Measurements from ENCODE around the gene SH3RF3. TPM values are rescaled to one million over a fixed set of nuclear protein-coding genes. Genes with fewer than 3 reads are reported as not detected.

The SH3RF3 gene
- polyA plus RNA-seq, 4 donors, result 4.8 to 5.7 (median 5.1) TPM

DNA sequence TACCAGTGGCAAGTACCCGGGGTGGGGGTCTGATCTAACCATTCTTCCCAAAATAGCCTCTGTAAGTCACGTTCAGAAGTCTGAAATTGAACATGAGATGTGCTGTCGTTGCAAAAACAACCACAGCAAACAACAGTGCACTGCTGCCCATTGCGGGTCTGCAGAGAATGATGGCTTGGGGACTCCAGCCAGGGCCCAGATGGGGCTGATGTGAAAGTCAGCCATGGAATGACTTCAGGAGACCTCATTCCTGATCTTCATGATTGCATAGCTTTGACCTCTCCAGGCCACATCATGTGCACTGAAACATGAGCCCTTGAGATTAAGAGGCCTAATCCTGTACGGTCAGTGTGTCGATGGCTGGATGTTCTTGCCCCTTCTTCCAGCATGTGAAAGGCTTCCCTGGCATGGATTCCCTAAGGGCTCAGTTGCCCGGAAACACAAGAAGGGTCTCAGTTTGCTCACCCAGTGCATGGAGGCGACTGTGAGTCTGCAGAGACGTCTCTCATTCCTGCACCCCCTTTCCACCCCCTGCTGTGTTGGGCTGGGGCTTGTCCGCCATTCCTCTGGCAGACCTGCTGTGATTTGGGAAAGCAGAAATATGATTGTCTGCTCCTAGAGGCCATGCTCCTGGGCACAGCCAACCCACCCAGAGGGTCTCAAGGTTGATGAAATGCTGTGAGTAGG lies 293.2 kb downstream of the SH3RF3 start:
- DNase-seq (ENCODE audit: low read depth in 4 of 4, low spot score in 3 of 4), result no peak

DNA sequence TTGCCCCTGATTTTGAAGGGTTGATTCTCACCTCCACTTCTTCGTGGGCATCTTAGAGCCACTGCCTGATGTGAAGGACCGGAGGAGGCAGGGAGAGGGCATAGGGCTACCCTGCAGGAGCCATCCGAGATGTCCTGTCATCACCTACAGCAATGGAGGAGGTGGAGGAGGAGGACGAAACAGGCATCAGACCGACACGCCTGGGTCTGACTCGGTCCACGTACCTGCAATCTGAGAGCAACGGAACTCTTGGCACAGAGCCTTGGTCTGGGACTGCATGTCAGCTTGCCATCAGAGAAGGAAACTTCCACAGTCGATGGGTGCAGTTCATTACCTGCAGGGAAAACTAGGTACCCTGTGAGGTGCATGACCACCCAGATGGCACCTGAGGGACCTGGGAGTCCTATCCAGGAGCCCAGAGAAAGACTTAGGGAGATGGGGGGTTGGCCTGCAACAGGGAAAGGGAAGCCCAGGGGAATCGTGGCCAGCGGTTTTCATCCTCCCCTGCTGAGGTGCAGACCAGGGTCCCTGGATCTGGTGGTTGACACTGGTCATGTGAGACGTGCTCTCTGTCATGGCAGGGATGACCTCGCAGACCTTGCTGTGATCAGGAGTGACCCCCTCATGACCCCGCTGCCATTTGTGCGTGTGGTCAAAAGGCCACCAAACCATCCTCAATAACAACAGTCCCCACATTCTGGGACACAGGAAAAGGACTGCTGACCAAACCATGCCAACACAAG lies 293.9 kb downstream of the SH3RF3 start:
- no peak for DNase-seq (ENCODE audit: low read depth in 4 of 4, low spot score in 3 of 4)

DNA sequence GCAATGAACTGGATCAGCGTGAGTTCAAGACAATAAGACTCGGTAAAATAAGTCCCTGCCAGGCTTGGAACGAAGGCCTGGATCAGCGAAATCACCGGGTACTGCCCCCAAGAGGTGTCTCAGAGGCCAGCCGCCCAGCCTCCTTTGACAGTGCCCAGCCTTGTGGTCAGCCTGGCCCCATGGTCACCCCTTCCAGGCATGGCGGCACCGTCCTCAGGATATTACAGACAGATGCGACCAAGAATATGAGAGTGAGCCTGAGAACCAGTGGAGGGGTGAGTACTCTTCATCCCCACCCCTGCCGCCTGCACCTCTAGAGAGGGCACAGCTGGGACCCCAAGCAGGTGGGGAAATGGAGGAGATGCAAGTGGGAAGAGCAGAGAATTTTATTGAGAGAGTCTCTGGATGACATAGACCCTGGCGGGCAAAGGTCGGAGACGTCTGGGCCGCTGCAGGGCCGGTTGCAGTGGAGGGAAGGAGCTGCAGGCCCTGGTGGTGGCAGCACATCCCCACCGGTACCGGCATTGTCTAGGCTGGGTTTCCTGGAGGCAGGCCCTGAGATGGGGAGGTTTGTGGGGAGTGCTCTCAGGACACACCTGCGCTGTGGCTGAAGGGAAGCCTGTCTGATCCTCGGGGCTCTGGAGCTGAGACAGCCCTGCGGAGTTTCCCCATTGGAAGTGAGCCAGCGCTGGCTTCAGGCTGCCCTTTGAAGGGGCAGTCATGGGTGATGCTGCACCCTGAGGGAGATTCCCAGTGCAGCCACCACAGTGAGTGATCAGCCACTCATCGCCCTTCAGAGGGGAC lies 294.8 kb downstream of the SH3RF3 start:
- no peak for DNase-seq (ENCODE audit: low read depth in 4 of 4, low spot score in 3 of 4)

DNA sequence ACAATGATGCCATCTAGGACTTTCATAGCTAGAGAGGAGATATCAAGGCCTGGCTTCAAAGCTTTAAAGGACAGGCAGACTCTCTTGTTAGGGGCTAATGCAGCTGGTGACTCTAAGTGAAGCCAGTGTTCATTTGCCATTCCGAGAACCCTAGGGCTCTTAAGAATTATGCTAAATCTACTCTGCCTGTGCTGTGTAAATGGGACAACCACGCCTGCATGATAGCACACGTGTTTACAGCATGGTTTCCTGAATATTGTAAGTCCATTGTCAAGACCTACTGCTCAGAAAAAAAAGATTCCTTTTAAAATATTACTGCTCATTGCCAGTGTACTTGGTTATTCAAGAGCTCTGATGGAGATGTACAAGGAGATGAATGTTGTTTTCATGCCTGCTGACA lies 296.4 kb downstream of the SH3RF3 start:
- no peak for DNase-seq (ENCODE audit: low read depth in 4 of 4, low spot score in 3 of 4)

DNA sequence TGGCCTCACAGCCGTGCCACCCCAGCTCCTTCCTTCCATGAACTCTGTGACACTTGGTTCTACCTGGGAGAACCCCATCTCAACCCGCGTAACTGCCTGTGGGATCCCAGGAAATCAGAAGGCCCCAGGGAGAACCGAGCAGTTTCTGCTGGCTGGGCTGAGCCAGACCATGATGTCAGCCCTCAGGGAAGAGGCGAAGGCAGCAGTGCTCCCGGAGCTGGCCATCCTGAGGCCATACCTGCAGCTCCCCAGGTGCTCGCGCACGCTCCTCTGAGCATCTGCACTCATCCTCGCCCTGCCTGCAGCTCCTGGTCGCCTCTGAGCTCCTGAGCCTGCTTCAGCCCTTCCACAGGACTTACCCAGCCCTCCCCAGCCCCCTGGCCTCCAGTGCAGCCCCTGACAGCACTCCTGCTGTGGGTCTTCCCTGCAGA lies 298.7 kb downstream of the SH3RF3 start:
- DNase-seq (ENCODE audit: low read depth in 4 of 4, low spot score in 3 of 4), result no peak

DNA sequence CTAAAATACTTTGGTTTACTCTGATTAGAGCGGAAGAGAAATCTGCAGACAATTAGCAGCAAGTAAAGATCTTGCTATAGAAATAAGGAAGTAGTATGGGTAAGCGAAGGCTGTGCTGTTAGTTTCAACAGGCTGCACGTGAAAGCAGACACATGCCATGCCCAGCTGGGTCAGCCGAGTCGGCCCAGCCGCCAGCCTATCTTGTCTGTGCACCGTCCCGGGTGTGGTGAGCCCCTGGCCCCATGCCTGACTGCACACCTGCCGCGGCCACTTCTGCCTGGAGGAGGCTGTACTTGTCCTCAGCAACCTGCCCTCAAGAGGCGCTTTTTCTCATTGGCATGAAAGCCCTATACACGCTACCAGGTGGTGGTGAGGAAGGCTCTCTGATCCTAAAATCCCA lies 299.3 kb downstream of the SH3RF3 start:
- no peak for DNase-seq (ENCODE audit: low read depth in 4 of 4, low spot score in 3 of 4)

DNA sequence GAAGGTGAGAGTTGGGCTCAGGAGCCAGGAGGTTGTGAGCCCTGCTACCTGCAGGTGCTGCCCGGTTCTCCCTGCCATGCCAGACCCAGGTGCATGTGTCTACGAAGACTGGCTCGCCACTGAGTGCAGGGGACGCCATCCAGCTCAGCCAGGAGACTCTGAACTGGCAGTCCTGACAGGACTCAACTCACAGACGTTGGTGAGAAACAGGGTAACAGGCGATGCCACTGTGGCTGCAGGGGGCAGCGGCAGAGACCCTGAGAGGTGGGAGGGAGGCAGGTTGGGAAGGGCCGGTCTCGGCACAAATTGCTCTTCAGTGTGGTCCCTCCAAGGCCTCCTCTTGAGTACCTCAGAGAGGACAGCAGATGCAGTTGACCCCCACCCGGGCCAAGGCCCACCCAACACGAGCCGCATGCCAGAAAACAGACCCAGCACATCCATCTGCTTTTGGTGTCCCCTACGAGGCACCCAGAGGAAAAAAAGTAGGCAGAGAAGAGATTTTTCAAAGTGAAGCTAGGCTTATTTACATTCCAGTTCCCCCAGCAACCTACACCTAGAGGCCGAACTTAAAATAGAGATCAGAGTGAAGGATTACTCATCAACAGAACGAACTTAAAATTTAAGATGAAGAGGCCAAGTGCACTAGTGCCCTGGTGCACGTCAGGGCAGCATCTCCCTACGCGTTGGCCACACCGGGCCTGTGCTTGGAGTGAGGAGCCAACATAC lies 300.0 kb downstream of the SH3RF3 start:
- DNase-seq (ENCODE audit: low read depth in 4 of 4, low spot score in 3 of 4), result no peak

DNA sequence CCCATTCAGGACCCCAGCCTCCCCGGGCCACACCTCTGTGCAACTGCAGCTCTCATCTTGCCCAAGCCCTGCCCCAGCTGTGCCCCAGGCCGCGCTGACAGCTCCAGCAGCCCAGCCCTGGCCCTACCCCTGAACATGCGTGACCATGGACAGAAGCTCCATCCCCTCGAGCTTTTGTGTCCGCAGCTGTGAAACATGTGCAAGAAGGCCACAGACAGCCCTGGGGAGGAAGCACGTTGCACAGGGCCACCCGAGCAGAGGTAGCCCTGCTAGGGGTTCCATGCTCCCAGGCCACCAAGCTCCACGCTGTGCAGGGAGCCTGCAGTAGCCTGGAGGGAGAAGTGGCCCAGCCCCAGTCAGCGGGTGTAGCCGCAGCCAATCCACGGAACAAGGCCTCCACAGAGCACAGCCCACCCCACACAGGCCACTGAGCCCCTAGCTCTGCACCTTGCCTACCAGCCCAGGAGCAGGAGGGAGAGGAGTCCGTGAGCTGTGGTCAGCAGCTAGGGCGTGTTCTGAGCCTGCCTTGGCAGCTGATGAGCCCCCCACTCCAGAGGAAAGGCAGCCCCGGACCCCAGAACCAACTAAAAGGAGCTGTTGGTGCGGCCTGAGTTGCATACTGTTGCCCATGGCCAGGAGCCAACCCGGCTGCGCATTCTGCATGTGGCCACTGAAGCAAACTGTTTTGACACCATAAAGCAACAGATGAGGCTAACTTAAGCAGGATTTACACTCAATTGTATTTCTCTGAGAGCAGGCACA lies 300.7 kb downstream of the SH3RF3 start:
- no peak for DNase-seq (ENCODE audit: low read depth in 4 of 4, low spot score in 3 of 4)

DNA sequence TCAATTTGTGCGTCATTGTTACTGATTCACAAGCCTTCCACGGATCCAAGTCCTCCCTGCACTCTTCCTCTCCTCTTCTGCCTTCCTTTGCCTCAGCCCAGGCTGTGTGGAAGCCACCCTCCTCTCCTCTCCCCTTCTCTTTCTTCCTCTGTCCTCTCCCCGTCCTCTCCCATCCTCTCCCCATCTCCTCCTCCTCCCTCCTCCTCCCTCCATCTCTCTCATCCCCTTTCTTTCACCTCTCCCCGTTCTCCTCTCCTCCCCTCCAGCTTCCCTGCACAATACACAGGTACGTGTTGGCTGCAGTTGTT lies 301.3 kb downstream of the SH3RF3 start:
- DNase-seq (ENCODE audit: low read depth in 4 of 4, low spot score in 3 of 4), result no peak

DNA sequence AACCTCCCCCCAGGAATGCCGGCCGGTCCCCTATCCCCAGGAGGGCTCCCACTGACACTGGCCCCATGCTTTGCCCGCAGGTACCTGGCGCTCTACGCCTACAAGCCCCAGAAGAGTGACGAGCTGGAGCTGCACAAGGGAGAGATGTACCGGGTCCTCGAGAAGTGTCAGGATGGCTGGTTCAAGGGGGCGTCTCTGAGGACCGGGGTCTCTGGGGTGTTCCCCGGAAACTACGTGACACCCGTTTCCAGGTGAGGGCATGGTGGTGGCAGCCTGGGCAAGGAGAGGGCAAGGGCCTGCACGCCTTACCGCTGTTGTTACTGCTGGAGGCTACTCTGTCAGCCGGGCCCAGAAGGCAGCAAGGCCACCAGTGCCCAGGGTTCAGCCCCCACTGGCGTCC lies 303.4 kb downstream of the SH3RF3 start:
- no peak for DNase-seq (ENCODE audit: low read depth in 4 of 4, low spot score in 3 of 4)

DNA sequence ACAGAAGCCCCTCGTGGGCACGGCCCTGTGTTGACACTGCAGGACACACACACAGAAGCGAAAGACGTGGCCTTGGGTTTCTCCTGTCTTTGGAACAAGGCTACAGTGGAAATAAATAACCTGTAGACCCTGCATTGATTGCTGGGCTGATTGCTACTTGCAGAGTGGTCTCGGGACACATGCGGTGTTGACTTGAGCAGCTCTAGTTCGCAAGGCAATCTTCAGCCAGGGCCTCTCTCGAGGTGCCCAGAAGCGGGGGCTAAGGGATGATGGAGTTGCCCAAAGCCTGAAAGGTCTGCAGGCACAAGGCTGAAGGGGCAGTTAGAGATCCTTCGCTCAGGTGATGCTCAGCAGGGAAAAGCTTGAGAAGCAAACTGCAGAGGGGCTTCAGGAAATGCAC lies 304.5 kb downstream of the SH3RF3 start:
- DNase-seq (ENCODE audit: low read depth in 4 of 4, low spot score in 3 of 4), result no peak

DNA sequence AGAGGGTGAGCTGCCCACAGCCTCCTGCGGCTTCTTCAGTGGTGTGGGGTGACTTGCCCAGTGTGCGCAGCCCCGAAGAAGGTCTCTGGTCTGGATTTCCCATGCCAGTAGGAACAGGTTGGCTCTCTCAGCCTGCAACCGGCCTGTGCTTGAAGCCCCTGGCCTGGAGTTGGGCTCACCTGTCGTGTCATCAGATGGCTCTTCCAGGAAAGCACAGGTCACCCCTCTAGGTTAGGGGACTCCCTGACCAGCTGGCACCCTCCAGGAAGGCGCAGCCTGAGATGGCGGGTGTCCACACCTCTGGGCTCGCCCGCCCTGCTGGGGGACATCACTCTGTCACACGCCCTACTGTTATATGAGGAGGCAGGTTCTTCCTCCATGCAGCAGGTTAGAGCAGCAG lies 304.9 kb downstream of the SH3RF3 start:
- DNase-seq (ENCODE audit: low read depth in 4 of 4, low spot score in 3 of 4), result no peak

DNA sequence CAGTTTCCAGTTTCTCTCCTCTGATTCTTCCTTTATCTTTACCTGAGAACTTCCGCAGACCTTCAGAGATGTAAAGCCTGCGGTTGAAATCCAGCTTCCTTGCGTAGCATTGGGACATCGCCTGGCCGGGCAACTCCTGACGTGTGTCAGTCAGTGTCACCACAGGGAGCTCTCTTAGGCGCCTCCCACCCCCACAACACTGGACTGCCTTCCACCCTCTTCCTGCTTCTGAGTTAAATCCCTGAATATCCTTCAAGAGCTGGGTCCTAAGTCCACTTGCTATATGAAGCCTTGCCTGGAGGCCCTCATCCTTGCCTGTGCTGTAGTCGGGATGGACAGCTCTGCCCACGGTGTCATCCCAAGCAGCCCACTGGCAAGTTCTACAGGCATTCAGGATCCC lies 305.3 kb downstream of the SH3RF3 start:
- no peak for DNase-seq (ENCODE audit: low read depth in 4 of 4, low spot score in 3 of 4)

DNA sequence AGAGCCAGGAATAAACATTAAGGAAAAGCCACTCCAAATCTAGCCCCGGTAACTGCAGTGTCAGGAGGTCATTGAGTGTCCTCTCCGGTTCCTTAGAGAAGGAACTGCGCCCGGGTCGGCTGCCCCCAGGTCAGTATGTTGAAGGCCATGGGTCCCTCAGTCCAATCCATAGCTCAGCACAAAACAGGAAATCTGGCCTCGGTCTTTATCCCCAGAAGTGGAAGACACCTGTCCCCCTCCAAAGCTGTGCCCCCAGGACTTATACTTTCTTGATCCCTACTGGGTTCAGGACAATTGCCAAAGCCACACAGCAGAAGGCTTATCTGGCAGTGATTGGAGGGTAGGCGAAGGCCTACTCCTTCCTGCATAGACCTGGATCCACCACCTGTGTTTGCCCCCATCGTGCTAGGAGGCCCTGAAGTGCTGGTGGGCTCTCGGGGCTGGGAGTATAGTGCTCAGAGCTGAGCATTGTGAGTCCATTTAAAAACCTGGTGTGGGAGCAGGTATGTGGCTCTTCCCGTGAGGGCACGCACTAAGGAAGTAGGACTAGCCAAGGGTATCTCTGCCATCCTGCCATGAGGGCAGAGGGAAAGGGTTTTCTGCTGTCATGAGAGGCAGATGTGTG lies 306.2 kb downstream of the SH3RF3 start:
- no peak for DNase-seq (ENCODE audit: low read depth in 4 of 4, low spot score in 3 of 4)

DNA sequence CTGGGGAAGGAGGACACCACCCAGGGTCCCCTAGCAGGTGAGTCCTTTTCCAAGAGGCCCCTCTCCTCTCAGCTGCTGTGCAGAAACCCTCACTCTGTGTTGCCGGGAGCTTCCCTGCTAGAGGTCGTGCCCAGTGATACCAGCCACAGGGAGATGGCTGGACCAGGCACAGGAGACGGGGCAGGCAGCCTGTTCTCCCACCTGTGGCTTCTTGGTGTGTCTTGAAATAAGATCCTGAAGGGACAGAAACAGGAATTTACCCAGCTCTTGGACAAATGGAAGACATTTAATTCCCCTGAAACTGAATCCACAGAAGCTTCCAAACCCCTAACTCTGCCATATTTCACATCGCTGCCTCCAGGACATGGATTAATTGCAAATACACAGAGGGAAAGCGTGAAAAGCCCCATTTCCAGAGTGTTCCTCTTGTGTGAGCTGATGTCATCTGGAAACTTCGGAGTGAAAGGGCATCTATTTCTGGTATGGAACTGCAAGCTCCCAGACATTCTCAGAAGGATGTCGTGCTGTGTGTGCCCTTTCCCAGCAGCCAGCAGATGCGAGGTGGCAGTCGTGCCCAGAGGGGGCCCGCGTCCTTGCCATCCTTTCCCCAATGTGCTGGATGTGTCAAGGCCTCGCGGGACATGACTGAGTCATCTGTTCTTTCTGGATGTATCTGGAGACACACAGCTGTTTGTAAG lies 307.0 kb downstream of the SH3RF3 start:
- no peak for DNase-seq (ENCODE audit: low read depth in 4 of 4, low spot score in 3 of 4)

DNA sequence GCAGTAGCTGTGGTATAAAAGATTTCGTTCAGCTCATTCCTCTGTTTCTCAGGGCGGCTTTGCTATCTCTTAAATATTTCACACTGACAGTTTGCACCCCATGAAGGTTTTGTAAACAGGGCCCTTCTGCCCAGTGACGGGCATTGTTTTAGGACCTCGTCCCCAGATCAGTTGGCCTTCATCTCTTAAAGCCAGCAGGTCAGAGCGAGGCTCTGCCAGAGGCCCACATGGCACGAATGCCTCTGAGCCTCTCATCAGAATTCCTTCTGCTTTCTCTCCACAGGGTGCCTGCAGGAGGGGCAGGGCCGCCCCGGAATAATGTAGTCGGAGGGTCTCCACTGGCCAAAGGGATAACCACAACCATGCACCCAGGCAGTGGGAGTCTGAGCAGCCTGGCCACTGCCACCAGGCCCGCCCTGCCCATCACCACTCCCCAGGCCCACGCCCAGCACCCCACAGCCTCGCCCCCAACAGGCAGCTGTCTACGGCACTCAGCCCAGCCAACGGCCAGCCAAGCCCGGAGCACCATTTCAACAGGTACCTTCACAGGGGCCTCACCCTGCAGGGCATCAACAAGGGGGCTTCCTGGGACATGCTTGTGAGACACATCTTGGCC lies 307.7 kb downstream of the SH3RF3 start:
- no peak for DNase-seq (ENCODE audit: low read depth in 4 of 4, low spot score in 3 of 4)

DNA sequence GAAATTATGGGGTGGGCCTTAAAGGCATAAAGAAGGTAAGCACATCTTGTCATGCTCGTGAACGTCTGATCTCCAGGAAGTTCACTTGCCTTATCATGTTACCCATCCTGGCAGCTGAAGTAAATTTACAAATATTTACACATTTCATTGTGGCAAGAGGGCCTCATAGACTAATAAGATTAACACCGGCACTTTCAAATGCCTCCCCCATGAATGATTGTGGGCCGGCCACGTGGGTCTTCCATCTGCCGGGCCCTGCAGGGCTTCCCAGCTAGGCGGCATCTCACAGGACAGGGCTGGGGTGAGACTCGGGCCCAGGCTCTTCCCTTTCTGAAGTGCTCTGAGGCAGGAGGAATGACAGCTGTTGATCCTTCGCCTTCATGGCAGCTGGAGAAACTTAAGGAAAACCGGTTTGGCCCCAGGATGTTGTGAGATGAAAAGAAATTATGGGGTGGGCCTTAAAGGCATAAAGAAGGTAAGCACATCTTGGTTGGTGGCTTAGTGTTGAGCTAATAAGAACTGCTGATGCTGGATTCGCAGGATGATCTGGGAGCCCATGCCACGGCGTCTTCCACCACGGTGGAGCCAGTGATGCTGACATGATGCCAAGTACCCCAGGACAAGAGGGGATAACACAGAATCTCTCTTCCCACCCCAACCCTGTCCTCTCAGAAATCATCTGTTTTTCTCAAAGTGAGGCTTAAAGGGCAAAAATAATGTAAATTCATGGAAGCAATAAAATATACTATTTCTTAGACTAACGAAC lies 308.5 kb downstream of the SH3RF3 start:
- DNase-seq (ENCODE audit: low read depth in 4 of 4, low spot score in 3 of 4), result no peak

DNA sequence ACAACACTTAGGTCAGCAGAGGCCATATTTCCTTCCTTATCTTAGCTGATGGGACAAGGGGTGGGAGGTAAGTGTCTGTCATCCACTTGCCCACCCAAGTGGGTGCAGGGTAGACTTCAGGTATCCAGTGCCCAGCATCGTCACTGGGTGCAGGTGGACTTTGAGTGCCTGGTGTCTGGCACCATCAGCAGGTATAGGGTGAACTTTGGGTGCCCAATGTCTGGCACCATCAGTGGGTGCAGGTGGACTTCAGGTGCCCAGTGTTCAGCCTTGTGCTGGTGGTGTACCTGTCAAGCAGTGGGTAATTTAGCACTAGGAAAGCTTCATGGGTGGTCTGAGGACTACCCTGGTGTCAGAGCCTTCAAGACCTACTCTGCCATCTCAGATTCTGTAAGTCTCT lies 309.1 kb downstream of the SH3RF3 start:
- no peak for DNase-seq (ENCODE audit: low read depth in 4 of 4, low spot score in 3 of 4)
